Duodenal mucosa (tissue), 2 donors: Measurements from ENCODE around the gene SLC17A7.
"Not testable (repeated sequence)": the region's sequence is repeated elsewhere in the genome, so short reads cannot be mapped to it uniquely, and the experiment has no call there.

Experiments
- H3K27ac ChIP-seq: one replicate; pipeline ENCODE4 v1.7.0; 2013; ENCODE audit warnings: low read depth, low read length
- H3K27me3 ChIP-seq, 2 donors: one replicate each; pipeline ENCODE4 v1.7.0; 2013; ENCODE audit warnings: low read length in 2 of 2, control low read depth in 1 of 2; ENCODE audit not compliant: insufficient read depth in 2 of 2, control insufficient read depth in 1 of 2
- H3K36me3 ChIP-seq, 2 donors: one replicate each; pipeline ENCODE4 v1.7.0; 2013; ENCODE audit warnings: low read length in 2 of 2, control low read depth in 1 of 2; ENCODE audit not compliant: insufficient read depth in 2 of 2, control insufficient read depth in 1 of 2
- H3K4me1 ChIP-seq, 2 donors: one replicate each; pipeline ENCODE4 v1.7.0; 2013; ENCODE audit warnings: low read length in 2 of 2, control low read depth in 1 of 2; ENCODE audit not compliant: insufficient read depth in 2 of 2, control insufficient read depth in 1 of 2
- H3K4me3 ChIP-seq, 2 donors: one replicate each; pipeline ENCODE4 v1.7.0; 2013; ENCODE audit warnings: low read length in 2 of 2, low read depth in 1 of 2
- H3K9ac ChIP-seq, 2 donors: one replicate each; pipeline ENCODE4 v1.7.0; 2013; ENCODE audit warnings: low read length in 2 of 2, low read depth in 1 of 2
- H3K9me3 ChIP-seq, 2 donors: one replicate each; pipeline ENCODE4 v1.7.0; 2013; ENCODE audit warnings: low read length in 2 of 2, control low read depth in 1 of 2; ENCODE audit not compliant: control insufficient read depth in 1 of 2

Gene SLC17A7

GRCh38 chr19:49444100-49444700 is 2.9 kb upstream of the SLC17A7 start:
- H3K9ac ChIP-seq, H3K4me1 ChIP-seq, H3K27ac ChIP-seq, H3K9me3 ChIP-seq: not testable (repeated sequence)
- peaks cover 19 to 29% of the 10 kb centered on the region in 2 donors for H3K27me3 ChIP-seq
- peak overlapping the region in 1 of 2 donors; percentile 84 for H3K4me3 ChIP-seq
- peaks cover 0 to 11% of the 10 kb centered on the region in 2 donors for H3K36me3 ChIP-seq

DNA sequence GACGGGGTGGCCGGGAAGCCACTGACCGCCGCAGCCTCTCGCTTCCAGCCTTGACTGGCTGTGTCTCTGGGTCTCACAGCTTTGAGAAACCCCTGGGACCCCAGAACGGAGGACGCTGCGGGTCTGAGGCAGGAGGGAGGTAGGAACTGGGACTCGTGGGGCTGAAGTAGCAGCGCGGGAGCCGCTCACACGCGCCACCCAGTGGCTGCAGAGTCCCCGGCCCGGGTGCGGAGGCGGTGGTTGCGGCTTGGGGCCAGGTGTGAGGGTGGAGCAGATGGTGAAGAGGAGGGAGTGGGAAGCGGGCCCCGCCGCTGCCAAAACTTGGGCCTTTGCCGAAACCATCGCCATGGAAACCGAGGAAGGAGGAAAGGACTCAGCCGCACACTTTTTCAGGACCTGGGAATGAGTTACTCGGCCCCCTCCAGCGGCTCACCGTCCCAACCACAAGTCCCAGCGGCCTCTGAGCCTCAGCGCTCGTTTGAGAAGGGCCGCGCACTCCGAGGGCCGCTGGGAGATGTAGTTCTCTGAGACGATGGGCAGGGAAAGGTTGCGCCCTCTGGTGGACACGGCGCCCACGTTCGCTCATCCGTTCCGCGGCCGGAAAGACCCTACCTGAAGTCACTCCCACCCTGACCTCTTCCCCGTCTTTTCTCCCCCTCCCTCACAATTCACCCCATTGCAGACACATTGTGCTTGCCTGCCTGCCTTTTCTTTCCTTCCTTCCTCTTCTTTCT is 2.2 kb upstream of the SLC17A7 start:
- Histone ChIP-seq H3K27ac (peak overlapping the region; percentile 66), H3K27me3 (peaks cover 24 to 35% of the 10 kb centered on the region in 2 donors), H3K36me3 (peaks cover 0 to 6% of the 10 kb centered on the region in 2 donors), H3K4me1 (peaks cover 0 to 5% of the 10 kb centered on the region in 2 donors), H3K9ac (peak overlapping the region in 1 of 2 donors; percentile 84), H3K9me3 (no peaks in the 10 kb centered on the region), H3K4me3 (peak overlapping the region; percentile 79 to 84)

GRCh38 chr19:49442771-49443365 is 1.5 kb upstream of the SLC17A7 start:
- H3K9me3 ChIP-seq, result no peaks in the 10 kb centered on the region
- H3K27ac ChIP-seq, result peak overlapping the region; percentile 66
- H3K9ac ChIP-seq, result peak overlapping the region in 1 of 2 donors; percentile 84
- peaks cover 30 to 41% of the 10 kb centered on the region in 2 donors for H3K27me3 ChIP-seq
- no peaks in the 10 kb centered on the region for H3K36me3 ChIP-seq
- peak overlapping the region; percentile 79 to 84 for H3K4me3 ChIP-seq
- H3K4me1 ChIP-seq, result peaks cover 0 to 5% of the 10 kb centered on the region in 2 donors

DNA sequence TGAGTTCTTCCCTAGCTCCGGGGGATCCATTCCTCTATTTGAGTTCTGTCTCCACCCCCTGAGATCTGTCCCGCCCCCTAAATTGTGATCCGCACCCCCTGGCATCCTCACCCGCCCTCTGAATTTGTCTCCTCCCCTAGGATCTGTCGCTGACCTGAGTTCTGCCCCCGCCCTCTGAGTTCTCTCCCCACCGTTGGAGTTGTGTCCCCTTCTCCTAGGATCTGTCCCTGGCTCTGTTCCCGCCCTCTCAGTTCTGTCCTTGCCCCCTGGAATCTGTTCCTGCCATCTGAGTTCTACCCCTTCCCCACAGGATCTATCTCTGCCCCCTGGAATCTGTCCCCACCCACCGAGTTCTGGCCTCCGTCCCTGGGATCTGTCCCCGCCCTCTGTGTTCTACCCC is 1.0 kb upstream of the SLC17A7 start:
- Histone ChIP-seq H3K27me3 (peaks cover 35 to 45% of the 10 kb centered on the region in 2 donors), H3K27ac (no peak overlapping the region), H3K9ac (no peak overlapping the region), H3K36me3 (no peaks in the 10 kb centered on the region), H3K4me1 (peaks cover 0 to 5% of the 10 kb centered on the region in 2 donors), H3K4me3 (peak overlapping the region in 1 of 2 donors; percentile 79), H3K9me3 (no peaks in the 10 kb centered on the region)

GRCh38 chr19:49441960-49442350 is 628 bp upstream of the SLC17A7 start:
- H3K4me3 ChIP-seq, result no peak overlapping the region
- peaks cover 0 to 5% of the 10 kb centered on the region in 2 donors for H3K4me1 ChIP-seq
- no peak overlapping the region for H3K9ac ChIP-seq
- no peak overlapping the region for H3K27ac ChIP-seq
- peaks cover 37 to 49% of the 10 kb centered on the region in 2 donors for H3K27me3 ChIP-seq
- no peaks in the 10 kb centered on the region for H3K36me3 ChIP-seq
- no peaks in the 10 kb centered on the region for H3K9me3 ChIP-seq

- Histone ChIP-seq H3K36me3 (no peaks in the 10 kb centered on the region), H3K9ac (no peak overlapping the region), H3K27ac (no peak overlapping the region), H3K27me3 (peaks cover 45 to 61% of the 10 kb centered on the region in 2 donors), H3K9me3 (no peaks in the 10 kb centered on the region), H3K4me3 (no peak overlapping the region), H3K4me1 (peaks cover 0 to 5% of the 10 kb centered on the region in 2 donors)
Observed at GRCh38 chr19:49440439-49441209, 703 bp downstream of the SLC17A7 start.

DNA sequence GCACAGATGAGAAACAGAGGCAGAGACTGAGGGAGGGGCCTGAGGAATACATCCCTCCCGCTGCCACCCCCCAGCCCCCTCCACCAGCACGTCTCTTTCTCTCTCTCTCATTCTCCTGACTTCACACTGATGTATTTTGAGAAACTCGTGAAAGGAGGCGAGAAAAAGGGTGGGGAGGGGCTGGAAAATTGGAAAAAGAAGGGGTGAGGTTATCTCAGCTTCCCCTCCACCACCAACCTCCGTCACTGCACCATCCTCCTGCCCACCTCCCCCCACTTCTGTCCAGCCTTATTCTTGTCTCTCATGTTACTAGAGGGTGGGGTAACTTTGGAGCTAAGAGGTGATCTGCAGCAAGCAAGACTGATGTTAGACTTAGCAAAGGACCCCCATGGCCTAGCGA is 1.5 kb downstream of the SLC17A7 start:
- Histone ChIP-seq H3K9ac (no peak overlapping the region), H3K36me3 (no peaks in the 10 kb centered on the region), H3K4me1 (peaks cover 0 to 5% of the 10 kb centered on the region in 2 donors), H3K9me3 (no peaks in the 10 kb centered on the region), H3K4me3 (no peak overlapping the region), H3K27me3 (peaks cover 53 to 68% of the 10 kb centered on the region in 2 donors), H3K27ac (no peak overlapping the region)

- Histone ChIP-seq H3K27me3 (peaks cover 65 to 79% of the 10 kb centered on the region in 2 donors), H3K4me3 (no peak overlapping the region), H3K27ac (no peak overlapping the region), H3K36me3 (no peaks in the 10 kb centered on the region), H3K9ac (no peak overlapping the region), H3K4me1 (peaks cover 0 to 5% of the 10 kb centered on the region in 2 donors), H3K9me3 (no peaks in the 10 kb centered on the region)
Observed at GRCh38 chr19:49438261-49438660, 3.1 kb downstream of the SLC17A7 start.

DNA sequence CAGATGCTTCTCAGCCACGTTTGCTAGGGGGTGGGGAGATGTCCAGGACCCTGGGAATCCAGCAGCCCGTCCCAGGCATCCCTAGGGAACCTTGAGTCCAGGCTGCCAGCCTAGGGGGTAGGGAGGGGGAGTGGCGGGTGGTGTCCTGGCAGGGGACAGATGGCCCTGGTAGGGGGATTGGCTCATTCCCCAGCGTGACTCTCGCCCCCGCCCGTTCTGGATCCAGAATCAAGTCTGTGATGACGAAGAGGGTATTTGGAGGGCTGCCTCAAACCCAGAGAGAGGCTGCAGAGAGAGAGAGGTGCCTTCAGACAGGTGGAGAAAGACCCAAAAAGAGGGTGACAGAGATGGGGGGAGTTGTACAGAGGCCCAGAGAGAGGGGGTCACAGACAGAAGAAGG is 4.1 kb downstream of the SLC17A7 start:
- H3K9ac ChIP-seq, result no peak overlapping the region
- peaks cover 76 to 86% of the 10 kb centered on the region in 2 donors for H3K27me3 ChIP-seq
- no peaks in the 10 kb centered on the region for H3K36me3 ChIP-seq
- H3K9me3 ChIP-seq, result no peaks in the 10 kb centered on the region
- no peak overlapping the region for H3K27ac ChIP-seq
- no peak overlapping the region for H3K4me3 ChIP-seq
- peaks cover 0 to 2% of the 10 kb centered on the region in 2 donors for H3K4me1 ChIP-seq
